Activated CD4-positive, alpha-beta T cell treated with anti-CD3 and anti-CD28 coated beads, Interleukin-2, amount 50 U/mL, for 16 hours (primary cell): ENCODE measurements around the gene CIAO1.
"Not testable (repeated sequence)": the region's sequence is repeated elsewhere in the genome, so short reads cannot be mapped to it uniquely, and the experiment has no call there.

ENCODE experiments used
- DNase-seq: peaks from one replicate; pipeline ENCODE4 v3.0.0-alpha.2; 2020

Gene CIAO1

GRCh38 chr2:96287273-96287856, 21.3 kb downstream of the CIAO1 start:
- DNase-seq, result no peak

- DNase-seq, result no peak
Observed at GRCh38 chr2:96291751-96292150, 25.7 kb downstream of the CIAO1 start.

GRCh38 chr2:96294271-96294670, 28.2 kb downstream of the CIAO1 start:
- DNase-seq, result not testable (repeated sequence)

- no peak for DNase-seq
Observed at GRCh38 chr2:96296925-96297324, 30.9 kb downstream of the CIAO1 start.

- DNase-seq, result no peak
Observed at GRCh38 chr2:96301865-96302264, 35.8 kb downstream of the CIAO1 start.

DNA sequence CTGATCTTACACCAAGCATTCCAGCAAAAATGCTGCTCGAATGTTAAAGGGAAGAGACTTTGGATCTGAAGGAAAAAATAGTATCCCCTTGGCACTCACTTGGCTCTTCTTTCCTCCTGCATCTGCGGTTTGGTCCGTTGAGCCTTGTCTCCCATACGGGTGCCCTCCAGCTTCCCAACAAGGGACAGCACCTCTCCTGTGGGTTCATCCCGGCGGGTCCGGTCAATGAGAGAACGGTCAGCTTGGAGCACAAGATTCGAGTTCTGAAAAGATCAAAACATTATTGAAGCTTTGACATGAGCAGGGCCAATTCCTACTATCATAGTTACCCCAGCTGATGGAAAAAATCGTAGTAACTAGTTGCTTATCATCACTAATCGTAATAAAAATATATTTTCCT, 38.6 kb downstream of the CIAO1 start:
- no peak for DNase-seq

DNA sequence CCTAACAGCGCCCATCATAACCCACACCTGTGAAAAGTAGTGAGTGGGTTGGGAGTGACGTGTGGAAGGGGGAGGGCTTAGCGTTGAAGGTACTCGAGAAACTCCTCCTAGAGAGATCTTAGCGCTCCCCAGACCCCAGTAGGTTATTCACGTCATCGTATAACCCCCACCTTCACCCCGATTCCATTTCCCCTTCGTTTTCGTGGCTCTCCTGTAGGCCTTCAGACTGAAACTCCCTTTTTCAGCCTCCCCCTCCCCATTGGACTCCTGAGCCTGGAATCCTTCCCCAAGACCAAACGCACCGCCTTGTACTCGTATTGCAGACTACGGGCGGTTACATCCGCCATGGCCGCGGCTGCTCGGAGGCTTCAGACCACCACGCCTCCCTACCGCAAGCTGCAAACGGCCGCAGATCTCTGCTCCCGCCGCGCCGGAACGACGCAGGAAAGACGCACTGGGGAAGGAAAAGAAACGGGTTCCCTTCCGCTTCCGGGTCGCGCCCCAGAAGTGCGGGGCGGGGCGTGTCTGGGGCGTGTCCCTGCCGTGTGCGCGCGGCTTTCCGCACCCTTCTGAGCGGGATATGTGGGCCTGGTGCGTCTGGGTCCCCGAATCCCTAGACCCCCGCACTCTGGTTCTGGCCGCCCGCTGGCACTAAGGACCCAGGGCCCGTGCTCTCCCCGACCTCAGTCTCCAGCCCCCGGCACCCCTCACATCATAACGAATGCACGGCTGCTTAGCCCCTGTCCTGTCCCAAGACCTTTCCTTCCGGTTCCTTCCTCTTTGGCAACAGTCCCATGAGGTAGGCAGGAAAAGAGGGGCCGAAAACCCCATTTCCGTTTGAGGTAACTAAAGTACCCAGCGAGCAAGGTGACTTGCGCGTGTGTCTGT, 39.3 kb downstream of the CIAO1 start, which contains the start of gene SNRNP200:
Gene SNRNP200 (minus strand): TSS at position 456 of the 888 bp plus-strand sequence. CDS start 109 bp downstream, at position 347.
- DNase-seq, result peak; percentile 95

GRCh38 chr2:96305979-96306308, 39.9 kb downstream of the CIAO1 start:
- DNase-seq, result no peak

- no peak for DNase-seq
Observed at GRCh38 chr2:96306370-96306769, 40.3 kb downstream of the CIAO1 start.

GRCh38 chr2:96308248-96308647, 42.2 kb downstream of the CIAO1 start:
- no peak for DNase-seq

DNA sequence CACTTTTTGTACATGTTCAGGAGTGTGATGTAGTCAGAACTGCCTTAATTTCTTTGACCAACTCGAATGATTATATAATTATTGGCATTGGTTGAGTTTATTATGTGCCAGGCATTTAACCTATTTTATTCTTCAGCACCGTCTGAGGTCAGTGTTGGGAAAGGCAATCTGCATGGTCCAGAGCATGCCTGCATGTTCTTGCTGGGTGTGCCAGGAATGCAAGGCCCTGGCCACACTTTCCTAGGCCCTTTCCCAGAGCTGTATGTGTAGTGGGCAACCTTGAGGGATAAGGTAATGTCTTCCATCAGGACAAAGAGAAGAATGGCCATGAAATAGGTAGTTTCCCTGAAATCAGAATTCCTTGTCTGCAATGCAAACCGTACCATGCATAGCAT, 49.0 kb downstream of the CIAO1 start:
- no peak for DNase-seq

DNA sequence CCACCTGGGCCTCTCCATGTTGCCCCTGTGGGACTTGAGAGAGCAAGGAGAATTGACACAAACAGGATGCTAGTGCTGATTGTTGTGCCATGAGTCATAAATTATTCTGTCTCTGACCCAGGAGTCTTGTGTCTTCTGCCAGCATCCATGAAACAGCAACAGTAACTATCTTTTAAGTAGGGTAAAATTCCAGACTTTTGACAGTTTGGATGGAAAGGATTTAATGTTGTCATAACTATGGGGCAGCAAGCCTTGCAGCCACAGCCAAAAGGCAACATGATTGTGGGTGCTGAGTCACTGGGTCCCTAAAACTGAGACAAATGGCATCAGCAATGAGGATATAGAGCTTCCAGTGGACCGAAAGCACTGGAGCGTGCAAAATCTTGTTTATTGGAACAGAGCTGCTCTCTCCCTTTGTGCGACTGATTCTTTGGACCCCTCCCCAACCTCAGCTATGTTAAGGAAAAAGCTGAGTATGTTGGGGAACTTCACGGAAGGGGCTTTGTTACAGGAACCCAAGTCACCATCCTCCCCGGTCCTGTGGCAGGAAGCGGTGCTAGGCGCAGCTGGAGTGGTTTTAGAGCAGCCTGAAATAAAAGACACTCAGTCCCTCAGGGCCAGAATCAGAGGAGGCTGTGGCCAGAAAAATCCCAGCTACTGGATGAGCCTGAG, 49.5 kb downstream of the CIAO1 start:
- peak; percentile 50 for DNase-seq

- DNase-seq, result no peak
Observed at GRCh38 chr2:96316999-96317398, 51.0 kb downstream of the CIAO1 start.

GRCh38 chr2:96317584-96317997, 51.6 kb downstream of the CIAO1 start:
- no peak for DNase-seq

GRCh38 chr2:96318723-96319122, 52.7 kb downstream of the CIAO1 start:
- DNase-seq, result no peak

DNA sequence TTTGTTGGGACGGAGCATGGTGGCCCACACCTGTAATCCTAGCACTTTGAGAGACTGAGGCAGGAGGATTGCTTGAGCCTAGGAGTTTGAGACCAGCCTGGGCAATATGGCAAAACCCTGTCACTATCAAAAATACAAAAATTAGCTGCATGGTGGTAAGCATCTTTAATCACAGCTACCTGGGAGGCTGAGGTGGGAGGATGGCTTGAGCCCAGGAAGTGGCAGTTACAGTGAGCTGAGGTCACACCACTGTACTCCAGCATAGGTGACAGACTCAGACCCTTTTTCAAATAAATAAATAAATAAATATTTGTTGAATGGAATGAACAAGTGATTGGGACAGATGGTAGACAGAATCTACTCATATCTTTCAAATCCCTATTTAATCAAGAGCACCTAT, 53.4 kb downstream of the CIAO1 start:
- DNase-seq, result no peak

- no peak for DNase-seq
Observed at GRCh38 chr2:96320326-96320725, 54.3 kb downstream of the CIAO1 start.

DNA sequence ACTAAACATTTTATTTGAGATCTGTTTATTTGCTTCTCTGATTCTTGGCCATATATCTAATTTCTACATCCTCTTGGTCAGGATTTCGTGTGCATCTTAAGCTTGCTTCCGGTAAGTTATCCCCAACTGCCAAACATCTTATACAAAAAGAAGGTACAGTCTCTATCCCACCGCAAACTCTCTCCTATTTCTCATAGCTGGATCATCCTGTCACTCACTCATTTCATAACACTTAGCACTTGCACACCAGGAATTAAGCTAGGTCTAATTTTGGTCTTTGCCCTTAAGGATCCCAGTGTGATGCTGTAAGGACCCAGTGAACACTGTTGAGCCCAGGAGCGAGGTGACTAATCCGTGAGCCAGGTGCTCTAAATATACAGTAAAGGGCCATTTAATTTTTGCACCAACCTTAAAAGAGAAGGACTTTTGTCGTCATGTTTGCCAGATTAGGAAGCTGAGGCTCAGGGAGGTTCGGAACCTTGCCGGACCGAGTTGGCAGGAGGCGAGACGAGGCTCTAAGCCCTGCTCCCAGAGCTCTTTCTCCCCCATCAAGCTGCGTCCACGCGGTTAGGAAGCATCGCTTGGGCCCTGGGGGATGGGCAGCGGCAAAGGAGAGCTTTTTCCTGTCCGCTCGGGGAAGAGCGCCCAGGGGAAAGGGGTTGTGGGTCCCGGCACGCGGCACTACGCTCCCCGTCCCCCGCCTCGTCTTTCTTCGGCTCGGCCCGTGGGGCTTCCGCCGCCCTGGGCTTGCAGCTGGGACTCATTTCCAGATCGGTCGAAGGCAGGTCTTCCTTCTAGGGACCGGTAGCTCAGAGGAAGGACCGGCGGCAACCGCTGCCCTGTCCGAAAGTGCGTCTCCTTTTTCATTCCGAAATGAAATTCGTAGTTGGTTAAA, 55.0 kb downstream of the CIAO1 start:
- DNase-seq, result peak; percentile 63
